Panc1 (cell line): Measurements from ENCODE around the gene HOXB3. TPM values are rescaled to one million over a fixed set of nuclear protein-coding genes. Genes with fewer than 3 reads are reported as not detected.
A peak's percentile ranks its signal among the peaks of the same experiment; 100 is the strongest.

ENCODE experiments used
- ATAC-seq: fragments of 200-7000 bp; cut with Tn5 transposase; 2 replicates; pipeline ENCODE4 v1.9.1; 2020; ENCODE audit warnings: mild to moderate bottlenecking, moderate library complexity
- BruUV-seq: library from RNA; stranded (reverse); fragments of 400-500 nt; replicated peaks from 2 replicates; lab custom pipeline; 2021; lab: Mats Ljungman, UMichigan
- CTCF ChIA-PET: fragments of 300-600 bp; sonication (Branson Sonifier 250); formaldehyde crosslinking; loops from one replicate; lab custom pipeline; 2022; ENCODE audit warnings: antibody characterized with exemption; lab: Charles Lee
- POLR2A ChIA-PET: fragments of 300-600 bp; sonication (Branson Sonifier 250); formaldehyde crosslinking; loops from one replicate; lab custom pipeline; 2022; ENCODE audit warnings: antibody characterized with exemption; lab: Charles Lee
- DNase-seq: peaks from one replicate; pipeline ENCODE4 v3.0.0-alpha.2; 2010; ENCODE audit warnings: low read depth, low spot score
- H3K27ac ChIP-seq: 2 replicates; pipeline ENCODE4 v1.5.1; 2011; ENCODE audit warnings: mild to moderate bottlenecking, low read length, inconsistent platforms
- H3K27me3 ChIP-seq: fragments of 200-500 bp; sonication (Bioruptor generic); 2 replicates; pipeline ENCODE4 v1.6.0; 2014; ENCODE audit warnings: low read length, inconsistent platforms; ENCODE audit not compliant: control insufficient read depth, insufficient read depth
- H3K36me3 ChIP-seq: fragments of 200-500 bp; sonication (Bioruptor generic); 2 replicates; pipeline ENCODE4 v1.5.1; 2014; ENCODE audit warnings: inconsistent platforms, mild to moderate bottlenecking, low read length, moderate library complexity; ENCODE audit not compliant: control insufficient read depth, insufficient read depth
- H3K4me1 ChIP-seq: 2 replicates; pipeline ENCODE4 v1.5.1; 2011; ENCODE audit warnings: inconsistent platforms, mild to moderate bottlenecking, low read length, moderate library complexity; ENCODE audit not compliant: control insufficient read depth, insufficient read depth
- H3K4me3 ChIP-seq, 2 experiments: 2 replicates each; pipeline ENCODE4 v1.5.1; 2011 to 2012; ENCODE audit warnings: low read depth in 2 of 2, low read length in 2 of 2, mild to moderate bottlenecking in 2 of 2, inconsistent platforms in 1 of 2, moderate library complexity in 1 of 2
- H3K9me3 ChIP-seq: fragments of 200-500 bp; sonication (Bioruptor generic); 2 replicates; pipeline ENCODE4 v1.5.1; 2014; ENCODE audit warnings: low read depth, mild to moderate bottlenecking, inconsistent platforms, low read length, moderate library complexity; ENCODE audit not compliant: control insufficient read depth, insufficient read depth
- CTCF ChIP-seq: fragments of 450-650 bp; IDR thresholded peaks from 2 replicates; pipeline ENCODE4 v1.5.1; 2017; ENCODE audit warnings: mild to moderate bottlenecking
- POLR2AphosphoS5 ChIP-seq: IDR thresholded peaks from 2 replicates; pipeline ENCODE4 v1.6.1; 2012; ENCODE audit warnings: mild to moderate bottlenecking, low read depth, low read length, moderate library complexity
- REST ChIP-seq, 2 experiments: IDR thresholded peaks; 2 replicates each; pipeline ENCODE4 v1.6.1; 2011 to 2012; ENCODE audit warnings: low read depth in 2 of 2, control low read depth in 1 of 2, low read length in 1 of 2, mild to moderate bottlenecking in 1 of 2, moderate library complexity in 1 of 2; ENCODE audit not compliant: insufficient read depth in 1 of 2
- SIN3A ChIP-seq: IDR thresholded peaks from 2 replicates; pipeline ENCODE4 v1.6.1; 2012; ENCODE audit warnings: low read depth, mild to moderate bottlenecking, low read length, moderate library complexity, borderline replicate concordance; ENCODE audit not compliant: insufficient read depth
- TCF7L2 ChIP-seq: IDR thresholded peaks from 2 replicates; pipeline ENCODE4 v1.6.1; 2011; ENCODE audit warnings: mild to moderate bottlenecking, low read depth, low read length, inconsistent platforms
- in situ Hi-C: cut with HindIII; loops from 2 replicates; pipeline ENCODE4 v1.10.0; 2016; ENCODE audit warnings: low sequenced_read_pairs, low pct_unique_long_range_greater_than_20kb
- intact Hi-C: fragments of 100-400 bp; cut with micrococcal nuclease; formaldehyde crosslinking; loops from one replicate; pipeline ENCODE4 v1.10.0; 2022; ENCODE audit not compliant: unreplicated experiment
- total RNA-seq: library from RNA; stranded (reverse); gene quantifications from one replicate; pipeline ENCODE4 v1.2.1, GENCODE V29; 2021; ENCODE audit not compliant: unreplicated experiment

The HOXB3 gene
- total RNA-seq, 1 experiment from 2014 or later, result 127 TPM

- H3K36me3 ChIP-seq, result no peaks in the 10 kb centered on the region
- in situ Hi-C loops (no loop called here), intact Hi-C loops (no loop called here)
- no peaks in the 10 kb centered on the region for H3K9me3 ChIP-seq
- TF ChIP-seq CTCF (no peak), POLR2AphosphoS5 (peak; percentile 20), TCF7L2 (no peak), SIN3A (no peak), REST (IDR thresholded peaks at IDR 0.05; ENCODE audit: insufficient read depth in 1 of 2, low read depth in 2 of 2, low read length in 1 of 2) (no peak)
- H3K27ac ChIP-seq, result peak overlapping the region; percentile 99
- ChIA-PET CTCF (no interaction called here), POLR2A (interaction anchor here (1.1 kb wide), 1 partner anchor 398 kb away, joined by 3 read pairs; no protein-coding TSS in a partner anchor)
- H3K4me3 ChIP-seq, result no peak overlapping the region
- ATAC-seq, result no peak
- TSS peak; percentile 41 for BruUV-seq
- no peaks in the 10 kb centered on the region for H3K27me3 ChIP-seq
- H3K4me1 ChIP-seq, result peaks cover 63% of the 10 kb centered on the region
- DNase-seq, result no peak
These were observed 31.7 kb upstream of the HOXB3 start for GRCh38 chr17:48621410-48622392.

GRCh38 chr17:48620461-48621139 is 30.6 kb upstream of the HOXB3 start:
- peak overlapping the region in 1 of 2 experiments; percentile 3; a peak in 1 of 4 replicates for H3K4me3 ChIP-seq
- ATAC-seq (0 out of 2 replicates have a peak, but pooled peaks have one; percentile 0), DNase-seq (no peak)
- CTCF ChIA-PET, result no interaction called here
- in situ Hi-C loops (no loop called here), intact Hi-C loops (no loop called here)
- peaks cover 71% of the 10 kb centered on the region for H3K4me1 ChIP-seq
- POLR2A ChIA-PET, result interaction anchor here (0.6 kb wide), 1 partner anchor 16 kb away, joined by 26 read pairs; no protein-coding TSS in a partner anchor
- H3K9me3 ChIP-seq, result no peaks in the 10 kb centered on the region
- H3K27me3 ChIP-seq, result no peaks in the 10 kb centered on the region
- no peaks in the 10 kb centered on the region for H3K36me3 ChIP-seq
- TF ChIP-seq POLR2AphosphoS5 (no peak), TCF7L2 (no peak), SIN3A (no peak), REST (IDR thresholded peaks at IDR 0.05; ENCODE audit: insufficient read depth in 1 of 2, low read depth in 2 of 2, low read length in 1 of 2) (no peak), CTCF (no peak)
- BruUV-seq, result no TSS peak
- peak overlapping the region; percentile 99 for H3K27ac ChIP-seq
